Prostate gland (tissue), 2 donors: ENCODE results near the gene FERMT3. TPM values are rescaled to one million over a fixed set of nuclear protein-coding genes. Genes with fewer than 3 reads are reported as not detected.

Source experiments
- DNase-seq: peaks from one replicate; pipeline ENCODE4 v3.0.0-alpha.2; 2019; ENCODE audit warnings: low spot score
- H3K27ac ChIP-seq, 2 donors: fragments of 200-600 bp; sonication (generic); 2 replicates each; pipeline ENCODE4 v1.5.1; 2017 to 2019
- H3K27me3 ChIP-seq: fragments of 200-600 bp; sonication (generic); replicated peaks from 2 replicates; pipeline ENCODE4 v1.5.1; 2019; ENCODE audit not compliant: insufficient read depth
- H3K36me3 ChIP-seq, 2 donors: fragments of 200-600 bp; sonication (generic); 1 replicate in 1 of 2; 2 replicates in 1 of 2; pipeline versions ENCODE4 v1.5.1 to v1.8.1; 2017 to 2019
- H3K4me1 ChIP-seq: fragments of 200-600 bp; sonication (generic); replicated peaks from 2 replicates; pipeline ENCODE4 v1.5.1; 2019
- H3K4me3 ChIP-seq, 2 donors: fragments of 200-600 bp; sonication (generic); 2 replicates each; pipeline ENCODE4 v1.5.1; 2017 to 2019
- H3K9me3 ChIP-seq: fragments of 200-600 bp; sonication (generic); 2 replicates; pipeline ENCODE4 v1.5.1; 2017
- CTCF ChIP-seq, 4 experiments: fragments of 200-600 bp in 2 of 4; fragments of 450-650 bp in 2 of 4; sonication (generic) in 2 of 4; IDR thresholded peaks; 1 replicate in 3 of 4; 2 replicates in 1 of 4; pipeline ENCODE4 v1.5.1; 2016 to 2019; ENCODE audit warnings: antibody characterized with exemption in 4 of 4, mild to moderate bottlenecking in 2 of 4, moderate library complexity in 2 of 4
- POLR2A ChIP-seq: fragments of 450-650 bp; IDR thresholded peaks from one replicate; pipeline ENCODE4 v1.6.1; 2016; ENCODE audit warnings: antibody characterized with exemption, mild to moderate bottlenecking
- POLR2AphosphoS5 ChIP-seq: sonication (generic); formaldehyde crosslinking; IDR thresholded peaks from one replicate; pipeline ENCODE4 v1.6.1; 2017; ENCODE audit warnings: antibody characterized with exemption
- WGBS: methylation state at CpG from one replicate; pipeline ENCODE4 v1.1.5; 2018; 5-methylcytosine and 5-hydroxymethylcytosine counted together
- intact Hi-C: fragments of 100-400 bp; cut with DNase I; formaldehyde crosslinking; loops from one replicate; pipeline ENCODE4 v1.14.2; 2022
- total RNA-seq, 2 donors: library from RNA; depleted of rRNA; stranded (reverse); fragments of >200 nt; gene quantifications; one replicate each; pipeline ENCODE4 v1.1.0, GENCODE V29; 2016

Gene FERMT3
- total RNA-seq, 2 donors from 2014 or later, result 5.3 to 12.8 TPM

DNA sequence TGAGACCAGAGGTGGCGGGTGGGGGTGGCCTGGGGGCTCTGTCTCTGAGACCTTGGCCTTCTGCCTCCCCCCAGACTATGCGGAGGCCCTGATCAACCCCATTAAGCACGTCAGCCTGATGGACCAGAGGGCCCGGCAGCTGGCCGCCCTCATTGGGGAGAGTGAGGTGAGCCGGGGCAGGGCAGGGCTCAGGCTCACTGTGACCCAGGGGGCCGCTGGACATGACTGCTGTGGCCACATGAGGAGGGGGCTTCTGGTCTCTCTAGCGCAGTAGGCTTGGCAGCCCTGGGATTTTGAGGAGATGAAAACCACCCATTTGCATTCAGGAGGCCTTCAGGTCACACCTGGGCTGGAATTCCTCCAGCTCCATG is 57.4 kb downstream of the FERMT3 start:
- no peak for DNase-seq
- no peak overlapping the region for H3K4me3 ChIP-seq
- intact Hi-C loops, result no loop called here
- no peaks in the 10 kb centered on the region for H3K9me3 ChIP-seq
- H3K27me3 ChIP-seq, result no peaks in the 10 kb centered on the region
- peaks cover 6% of the 10 kb centered on the region for H3K4me1 ChIP-seq
- WGBS, result 90% methylated on average over 8 of the region's 8 CpGs
- TF ChIP-seq POLR2AphosphoS5, result no peak
- TF ChIP-seq POLR2A, result no peak
- TF ChIP-seq CTCF (IDR thresholded peaks at IDR 0.05), result no peak
- H3K27ac ChIP-seq, result no peak overlapping the region
- peaks cover 0 to 11% of the 10 kb centered on the region in 2 donors for H3K36me3 ChIP-seq

DNA sequence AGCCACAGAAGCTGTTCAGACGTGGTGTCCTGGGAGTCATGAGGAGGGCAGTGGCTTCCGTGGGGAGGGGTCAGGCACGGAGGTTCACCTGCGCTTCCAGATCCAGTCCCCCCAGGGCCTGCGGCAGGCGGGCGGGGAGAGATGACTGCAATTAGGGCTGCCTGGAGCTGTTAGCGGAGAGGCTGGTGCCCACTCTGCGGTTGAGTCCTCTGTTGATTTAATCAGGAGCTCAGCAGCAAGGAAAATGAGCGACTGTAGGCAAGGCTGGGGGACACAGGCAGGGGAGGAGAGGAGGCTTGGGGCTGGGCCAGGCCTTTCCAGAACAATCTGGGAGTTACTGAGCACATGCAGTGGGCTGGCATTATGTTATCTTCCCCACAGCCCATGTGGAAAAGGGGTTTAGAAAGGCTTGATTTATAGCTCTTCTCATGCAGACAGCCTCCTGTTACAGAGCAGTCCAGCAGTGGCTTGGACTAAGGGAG is 57.9 kb downstream of the FERMT3 start:
- H3K36me3 ChIP-seq, result peaks cover 0 to 7% of the 10 kb centered on the region in 2 donors
- TF ChIP-seq POLR2A (no peak), CTCF (IDR thresholded peaks at IDR 0.05) (no peak), POLR2AphosphoS5 (no peak)
- intact Hi-C loops, result no loop called here

DNA sequence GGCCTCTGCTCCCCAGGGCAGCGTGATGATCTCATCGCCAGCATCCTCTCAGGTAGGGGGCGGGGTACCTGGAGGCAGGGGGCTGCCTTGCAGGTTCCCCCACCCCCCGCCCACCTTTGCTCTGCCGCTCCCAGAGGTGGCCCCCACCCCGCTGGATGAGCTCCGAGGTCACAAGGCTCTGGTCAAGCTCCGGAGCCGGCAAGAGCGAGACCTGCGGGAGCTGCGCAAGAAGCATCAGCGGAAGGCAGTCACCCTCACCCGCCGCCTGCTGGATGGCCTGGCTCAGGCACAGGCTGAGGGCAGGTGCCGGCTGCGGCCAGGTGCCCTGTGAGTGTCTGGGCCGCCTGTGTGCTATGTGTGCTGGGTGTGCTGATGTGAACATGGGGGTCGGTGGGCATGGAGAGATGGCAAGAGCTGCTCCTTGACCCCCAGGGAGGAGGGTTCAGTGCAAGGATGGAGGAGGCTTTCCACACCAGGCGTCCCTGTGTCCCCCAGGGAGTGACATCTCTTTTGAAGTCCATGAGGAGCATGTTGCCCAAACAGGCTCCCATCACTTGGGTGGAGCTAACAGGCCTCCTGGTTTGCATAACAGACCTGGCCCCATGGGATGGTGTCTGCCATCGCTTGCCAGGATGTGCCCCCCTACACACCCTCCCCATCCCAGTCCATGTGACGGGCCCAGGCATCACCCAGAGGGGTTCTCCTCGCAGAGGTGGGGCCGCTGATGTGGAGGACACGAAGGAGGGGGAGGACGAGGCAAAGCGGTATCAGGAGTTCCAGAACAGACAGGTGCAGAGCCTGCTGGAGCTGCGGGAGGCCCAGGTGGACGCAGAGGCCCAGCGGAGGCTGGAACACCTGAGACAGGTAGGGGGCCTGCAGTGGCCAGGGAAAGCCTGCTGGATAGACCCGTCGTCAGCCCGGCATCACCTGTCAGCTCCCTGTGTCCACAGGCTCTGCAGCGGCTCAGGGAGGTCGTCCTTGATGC is 58.9 kb downstream of the FERMT3 start:
- H3K4me3 ChIP-seq, result no peak overlapping the region
- 94% methylated on average over 34 of the region's 35 CpGs for WGBS
- DNase-seq, result no peak
- peaks cover 8% of the 10 kb centered on the region for H3K4me1 ChIP-seq
- no peaks in the 10 kb centered on the region for H3K27me3 ChIP-seq
- no peak for TF ChIP-seq POLR2A
- no peak for TF ChIP-seq CTCF (IDR thresholded peaks at IDR 0.05)
- no peak for TF ChIP-seq POLR2AphosphoS5
- intact Hi-C loops, result no loop called here
- peaks cover 0 to 7% of the 10 kb centered on the region in 2 donors for H3K36me3 ChIP-seq
- no peak overlapping the region for H3K27ac ChIP-seq
- H3K9me3 ChIP-seq, result no peaks in the 10 kb centered on the region

More for the DNA sequence above, 57.9 kb downstream of the FERMT3 start:
- 80% methylated on average over 10 of the region's 10 CpGs for WGBS
- peaks cover 8% of the 10 kb centered on the region for H3K4me1 ChIP-seq
- no peak overlapping the region for H3K27ac ChIP-seq
- H3K27me3 ChIP-seq, result no peaks in the 10 kb centered on the region
- no peaks in the 10 kb centered on the region for H3K9me3 ChIP-seq
- DNase-seq, result no peak
- no peak overlapping the region for H3K4me3 ChIP-seq

DNA sequence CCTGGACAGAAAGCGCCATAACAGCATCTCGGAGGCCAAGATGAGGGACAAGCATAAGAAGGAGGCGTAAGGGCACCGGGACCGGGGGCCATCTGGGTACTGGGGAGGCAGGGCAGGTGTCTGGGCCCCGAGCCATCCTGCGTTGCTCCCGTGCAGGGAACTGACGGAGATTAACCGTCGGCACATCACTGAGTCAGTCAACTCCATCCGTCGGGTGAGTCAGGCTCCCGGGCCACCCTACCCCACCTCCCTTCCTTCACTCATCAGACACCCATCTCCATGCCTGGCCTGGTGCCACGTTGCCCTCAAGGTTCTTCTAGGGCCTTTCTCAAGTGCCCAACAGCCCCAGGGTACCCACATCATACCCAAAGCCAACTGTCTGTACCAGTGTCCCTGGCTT is 59.8 kb downstream of the FERMT3 start:
- no peak for TF ChIP-seq POLR2A
- TF ChIP-seq POLR2AphosphoS5, result no peak
- no peak for TF ChIP-seq CTCF (IDR thresholded peaks at IDR 0.05)
- Histone ChIP-seq H3K4me3 (no peak overlapping the region), H3K9me3 (no peaks in the 10 kb centered on the region), H3K27me3 (no peaks in the 10 kb centered on the region), H3K27ac (no peak overlapping the region), H3K4me1 (peaks cover 8% of the 10 kb centered on the region), H3K36me3 (peaks cover 0 to 7% of the 10 kb centered on the region in 2 donors)
- 91% methylated on average over 15 of the region's 15 CpGs for WGBS
- intact Hi-C loops, result no loop called here
- DNase-seq, result no peak
